Measurements from ENCODE around the gene NTSR1.
"Not testable (repeated sequence)": the region's sequence is repeated elsewhere in the genome, so short reads cannot be mapped to it uniquely, and the experiment has no call there.

DNA sequence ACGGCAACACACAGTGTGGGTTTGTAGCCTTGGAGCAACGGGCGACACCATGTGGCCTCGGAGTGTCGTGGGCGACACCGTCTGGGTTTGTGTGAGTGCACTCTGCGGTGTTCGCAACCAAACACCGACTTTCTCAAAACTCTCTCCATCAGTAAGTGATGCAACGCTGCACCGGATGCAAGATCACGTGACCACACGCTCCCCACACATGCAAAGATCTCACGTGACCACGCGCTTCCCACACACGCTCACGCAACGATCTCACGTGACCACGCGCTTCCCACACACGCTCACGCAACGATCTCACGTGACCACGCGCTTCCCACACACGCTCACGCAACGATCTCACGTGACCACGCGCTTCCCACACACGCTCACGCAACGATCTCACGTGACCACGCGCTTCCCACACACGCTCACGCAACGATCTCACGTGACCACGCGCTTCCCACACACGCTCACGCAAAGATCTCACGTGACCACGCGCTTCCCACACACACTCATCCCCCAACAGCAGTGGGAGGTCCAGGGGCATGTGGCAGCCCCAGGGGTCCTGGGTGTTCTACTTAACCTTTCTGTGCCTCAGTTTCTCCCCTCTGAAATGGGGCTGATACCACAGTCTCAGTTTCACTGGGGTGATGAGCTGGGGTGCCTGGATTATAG is 24.8 kb upstream of the NTSR1 start:
- TF ChIP-seq, protein P1, sequence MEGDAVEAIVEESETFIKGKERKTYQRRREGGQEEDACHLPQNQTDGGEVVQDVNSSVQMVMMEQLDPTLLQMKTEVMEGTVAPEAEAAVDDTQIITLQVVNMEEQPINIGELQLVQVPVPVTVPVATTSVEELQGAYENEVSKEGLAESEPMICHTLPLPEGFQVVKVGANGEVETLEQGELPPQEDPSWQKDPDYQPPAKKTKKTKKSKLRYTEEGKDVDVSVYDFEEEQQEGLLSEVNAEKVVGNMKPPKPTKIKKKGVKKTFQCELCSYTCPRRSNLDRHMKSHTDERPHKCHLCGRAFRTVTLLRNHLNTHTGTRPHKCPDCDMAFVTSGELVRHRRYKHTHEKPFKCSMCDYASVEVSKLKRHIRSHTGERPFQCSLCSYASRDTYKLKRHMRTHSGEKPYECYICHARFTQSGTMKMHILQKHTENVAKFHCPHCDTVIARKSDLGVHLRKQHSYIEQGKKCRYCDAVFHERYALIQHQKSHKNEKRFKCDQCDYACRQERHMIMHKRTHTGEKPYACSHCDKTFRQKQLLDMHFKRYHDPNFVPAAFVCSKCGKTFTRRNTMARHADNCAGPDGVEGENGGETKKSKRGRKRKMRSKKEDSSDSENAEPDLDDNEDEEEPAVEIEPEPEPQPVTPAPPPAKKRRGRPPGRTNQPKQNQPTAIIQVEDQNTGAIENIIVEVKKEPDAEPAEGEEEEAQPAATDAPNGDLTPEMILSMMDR (IDR thresholded peaks at IDR 0.05), result not testable (repeated sequence)
- TF ChIP-seq POLR2A (IDR thresholded peaks at IDR 0.05), result not testable (repeated sequence)

All from heart left ventricle (tissue), 13 donors.